ENCODE data around the gene ENTPD1. TPM values are rescaled to one million over a fixed set of nuclear protein-coding genes. Genes with fewer than 3 reads are reported as not detected.
A peak's percentile ranks its signal among the peaks of the same experiment; 100 is the strongest.
"Not testable (repeated sequence)": the region's sequence is repeated elsewhere in the genome, so short reads cannot be mapped to it uniquely, and the experiment has no call there.

ENTPD1 gene
- total RNA-seq, 1 donor from 2014 or later = 7.5 TPM

GRCh38 chr10:95756809-95757684, 1.1 kb downstream of the ENTPD1 start:
- DNase-seq = no peak
- intact Hi-C loops (cut with micrococcal nuclease) = no loop called here
- ATAC-seq = peak; percentile 8

- ATAC-seq (no peak), DNase-seq (no peak)
- intact Hi-C loops (cut with micrococcal nuclease) = no loop called here
Measured at GRCh38 chr10:95758351-95759025, 2.5 kb downstream of the ENTPD1 start.

- intact Hi-C loops (cut with micrococcal nuclease) = no loop called here
- ATAC-seq (no peak), DNase-seq (no peak)
Measured at GRCh38 chr10:95759233-95759826, 3.4 kb downstream of the ENTPD1 start.

- DNase-seq (no peak), ATAC-seq (no peak)
- intact Hi-C loops (cut with micrococcal nuclease) = no loop called here
Measured at GRCh38 chr10:95761939-95762492, 6.1 kb downstream of the ENTPD1 start.

- ATAC-seq (peak; percentile 48), DNase-seq (peak; percentile 30)
- intact Hi-C loops (cut with micrococcal nuclease) = no loop called here
Measured at GRCh38 chr10:95767884-95768556, 12.1 kb downstream of the ENTPD1 start.

- intact Hi-C loops (cut with micrococcal nuclease) = no loop called here
- DNase-seq (no peak), ATAC-seq (no peak)
Measured at GRCh38 chr10:95770084-95770720, 14.2 kb downstream of the ENTPD1 start.

GRCh38 chr10:95773454-95773853, 17.5 kb downstream of the ENTPD1 start:
- intact Hi-C loops (cut with micrococcal nuclease); DNase-seq; ATAC-seq: not testable (repeated sequence)

- DNase-seq; intact Hi-C loops (cut with micrococcal nuclease): not testable (repeated sequence)
Measured at GRCh38 chr10:95777638-95778037, 21.7 kb downstream of the ENTPD1 start.

GRCh38 chr10:95782318-95782717, 26.4 kb downstream of the ENTPD1 start:
- DNase-seq (no peak), ATAC-seq (no peak)
- intact Hi-C loops (cut with micrococcal nuclease) = no loop called here

More at GRCh38 chr10:95777638-95778037, 21.7 kb downstream of the ENTPD1 start:
- not testable (repeated sequence) for ATAC-seq

- intact Hi-C loops (cut with micrococcal nuclease) = no loop called here
- no peak for DNase-seq
- no peak for ATAC-seq
Measured at GRCh38 chr10:95783741-95784140, 27.8 kb downstream of the ENTPD1 start.

- peak; percentile 41 for ATAC-seq
- intact Hi-C loops (cut with micrococcal nuclease) = no loop called here
Measured at GRCh38 chr10:95784279-95784913, 28.4 kb downstream of the ENTPD1 start.

GRCh38 chr10:95785317-95785716, 29.4 kb downstream of the ENTPD1 start:
- ATAC-seq = no peak
- DNase-seq = no peak
- intact Hi-C loops (cut with micrococcal nuclease) = no loop called here

More at GRCh38 chr10:95784279-95784913, 28.4 kb downstream of the ENTPD1 start:
- DNase-seq = no peak

GRCh38 chr10:95785942-95786669, 30.1 kb downstream of the ENTPD1 start:
- no peak for ATAC-seq
- intact Hi-C loops (cut with micrococcal nuclease) = no loop called here
- DNase-seq = no peak

- ATAC-seq (no peak), DNase-seq (no peak)
- intact Hi-C loops (cut with micrococcal nuclease) = no loop called here
Measured at GRCh38 chr10:95787447-95787846, 31.5 kb downstream of the ENTPD1 start.

GRCh38 chr10:95788830-95789229, 32.9 kb downstream of the ENTPD1 start:
- DNase-seq (no peak), ATAC-seq (no peak)
- intact Hi-C loops (cut with micrococcal nuclease) = no loop called here

- ATAC-seq (no peak), DNase-seq (no peak)
- intact Hi-C loops (cut with micrococcal nuclease) = no loop called here
Measured at GRCh38 chr10:95789902-95790301, 33.9 kb downstream of the ENTPD1 start.

- intact Hi-C loops (cut with micrococcal nuclease) = no loop called here
- no peak for DNase-seq
Measured at GRCh38 chr10:95790982-95791381, 35.0 kb downstream of the ENTPD1 start.

More at GRCh38 chr10:95790982-95791381, 35.0 kb downstream of the ENTPD1 start:
- no peak for ATAC-seq

Measured in left ventricle myocardium superior (tissue), 1 donor.